ENCODE measurements around the gene MTHFSD.

GRCh38 chr16:86558355-86559193 is 3.5 kb upstream of the MTHFSD start:
- no peak for TF ChIP-seq POLR2AphosphoS5 (IDR thresholded peaks at IDR 0.05)
- TF ChIP-seq, protein P1, sequence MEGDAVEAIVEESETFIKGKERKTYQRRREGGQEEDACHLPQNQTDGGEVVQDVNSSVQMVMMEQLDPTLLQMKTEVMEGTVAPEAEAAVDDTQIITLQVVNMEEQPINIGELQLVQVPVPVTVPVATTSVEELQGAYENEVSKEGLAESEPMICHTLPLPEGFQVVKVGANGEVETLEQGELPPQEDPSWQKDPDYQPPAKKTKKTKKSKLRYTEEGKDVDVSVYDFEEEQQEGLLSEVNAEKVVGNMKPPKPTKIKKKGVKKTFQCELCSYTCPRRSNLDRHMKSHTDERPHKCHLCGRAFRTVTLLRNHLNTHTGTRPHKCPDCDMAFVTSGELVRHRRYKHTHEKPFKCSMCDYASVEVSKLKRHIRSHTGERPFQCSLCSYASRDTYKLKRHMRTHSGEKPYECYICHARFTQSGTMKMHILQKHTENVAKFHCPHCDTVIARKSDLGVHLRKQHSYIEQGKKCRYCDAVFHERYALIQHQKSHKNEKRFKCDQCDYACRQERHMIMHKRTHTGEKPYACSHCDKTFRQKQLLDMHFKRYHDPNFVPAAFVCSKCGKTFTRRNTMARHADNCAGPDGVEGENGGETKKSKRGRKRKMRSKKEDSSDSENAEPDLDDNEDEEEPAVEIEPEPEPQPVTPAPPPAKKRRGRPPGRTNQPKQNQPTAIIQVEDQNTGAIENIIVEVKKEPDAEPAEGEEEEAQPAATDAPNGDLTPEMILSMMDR (IDR thresholded peaks at IDR 0.05), result no peak
- TF ChIP-seq POLR2A (IDR thresholded peaks at IDR 0.05), result no peak

Measured in breast epithelium (tissue), 3 donors.